ENCODE results near the gene S100A11. TPM values are rescaled to one million over a fixed set of nuclear protein-coding genes. Genes with fewer than 3 reads are reported as not detected.
A peak's percentile ranks its signal among the peaks of the same experiment; 100 is the strongest.
"Not testable (repeated sequence)": the region's sequence is repeated elsewhere in the genome, so short reads cannot be mapped to it uniquely, and the experiment has no call there.

S100A11 gene
- 559 TPM for total RNA-seq

GRCh38 chr1:152036267-152037216 lies at the start of gene S100A11:
S100A11 (minus strand) TSS chr1:152037004; CDS start chr1:152036915, 89 bp downstream.
- TF ChIP-seq, protein P1, sequence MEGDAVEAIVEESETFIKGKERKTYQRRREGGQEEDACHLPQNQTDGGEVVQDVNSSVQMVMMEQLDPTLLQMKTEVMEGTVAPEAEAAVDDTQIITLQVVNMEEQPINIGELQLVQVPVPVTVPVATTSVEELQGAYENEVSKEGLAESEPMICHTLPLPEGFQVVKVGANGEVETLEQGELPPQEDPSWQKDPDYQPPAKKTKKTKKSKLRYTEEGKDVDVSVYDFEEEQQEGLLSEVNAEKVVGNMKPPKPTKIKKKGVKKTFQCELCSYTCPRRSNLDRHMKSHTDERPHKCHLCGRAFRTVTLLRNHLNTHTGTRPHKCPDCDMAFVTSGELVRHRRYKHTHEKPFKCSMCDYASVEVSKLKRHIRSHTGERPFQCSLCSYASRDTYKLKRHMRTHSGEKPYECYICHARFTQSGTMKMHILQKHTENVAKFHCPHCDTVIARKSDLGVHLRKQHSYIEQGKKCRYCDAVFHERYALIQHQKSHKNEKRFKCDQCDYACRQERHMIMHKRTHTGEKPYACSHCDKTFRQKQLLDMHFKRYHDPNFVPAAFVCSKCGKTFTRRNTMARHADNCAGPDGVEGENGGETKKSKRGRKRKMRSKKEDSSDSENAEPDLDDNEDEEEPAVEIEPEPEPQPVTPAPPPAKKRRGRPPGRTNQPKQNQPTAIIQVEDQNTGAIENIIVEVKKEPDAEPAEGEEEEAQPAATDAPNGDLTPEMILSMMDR (IDR thresholded peaks at IDR 0.05) = no peak
- TF ChIP-seq POLR2AphosphoS5 (IDR thresholded peaks at IDR 0.05; ENCODE audit: insufficient read depth in 1 of 2, low read depth in 1 of 2) = peak; percentile 65 to 99
- peak in 1 of 2 donors; percentile 97 for TF ChIP-seq POLR2A (IDR thresholded peaks at IDR 0.05)
- intact Hi-C loops (cut with DNase I) = no loop called here
- DNase-seq (ENCODE audit: extremely low spot score in 2 of 2) = peak in 1 of 2 donors; percentile 93
- Histone ChIP-seq H3K9me3 (no peaks in the 10 kb centered on the region), H3K4me3 (peak within 1 kb of the TSS; percentile 85 to 90), H3K27ac (peak within 1 kb of the TSS; percentile 95), H3K27me3 (no peaks in the 10 kb centered on the region), H3K4me1 (peaks cover 27% of the 10 kb centered on the region), H3K36me3 (peaks cover 0 to 24% of the 10 kb centered on the region in 2 donors)

DNA sequence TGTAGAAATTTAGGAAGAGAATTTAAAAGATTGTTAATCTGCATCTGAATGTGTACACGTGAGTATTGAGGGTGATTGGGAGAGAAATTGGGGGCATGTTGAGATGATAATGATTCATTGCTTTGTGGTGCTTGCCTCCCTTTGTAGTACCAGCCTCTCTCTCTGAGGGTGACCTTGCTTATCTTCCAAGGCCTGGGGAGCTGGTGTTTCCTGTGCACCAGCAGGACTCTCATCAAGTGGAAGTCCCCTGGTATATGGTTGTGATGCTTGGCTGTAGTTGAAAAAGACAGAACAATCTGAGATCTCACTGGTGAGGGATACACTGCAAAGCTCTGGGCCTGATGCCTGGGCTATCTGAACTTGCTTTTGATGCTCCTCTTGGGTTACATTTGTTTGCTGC lies 48.0 kb upstream of the S100A11 start:
- Histone ChIP-seq H3K4me3 (no peak overlapping the region), H3K4me1 (no peaks in the 10 kb centered on the region), H3K36me3 (no peaks in the 10 kb centered on the region), H3K27ac (no peak overlapping the region), H3K9me3 (no peaks in the 10 kb centered on the region), H3K27me3 (no peaks in the 10 kb centered on the region)
- DNase-seq (ENCODE audit: extremely low spot score in 2 of 2) = no peak
- intact Hi-C loops (cut with DNase I) = no loop called here
- TF ChIP-seq POLR2A (IDR thresholded peaks at IDR 0.05) (no peak), POLR2AphosphoS5 (IDR thresholded peaks at IDR 0.05; ENCODE audit: insufficient read depth in 1 of 2, low read depth in 1 of 2) (no peak)
- TF ChIP-seq, protein P1 (IDR thresholded peaks at IDR 0.05) = no peak

- H3K4me3 ChIP-seq; H3K9me3 ChIP-seq; DNase-seq (ENCODE audit: extremely low spot score in 2 of 2); intact Hi-C loops (cut with DNase I); H3K36me3 ChIP-seq; H3K27ac ChIP-seq; H3K27me3 ChIP-seq; H3K4me1 ChIP-seq: not testable (repeated sequence)
Observed at GRCh38 chr1:152081026-152081425, 44.2 kb upstream of the S100A11 start.

GRCh38 chr1:152080494-152080893 lies 43.7 kb upstream of the S100A11 start:
- H3K4me3 ChIP-seq; intact Hi-C loops (cut with DNase I); H3K4me1 ChIP-seq; H3K27ac ChIP-seq; DNase-seq (ENCODE audit: extremely low spot score in 2 of 2); H3K27me3 ChIP-seq; H3K9me3 ChIP-seq; H3K36me3 ChIP-seq: not testable (repeated sequence)

DNA sequence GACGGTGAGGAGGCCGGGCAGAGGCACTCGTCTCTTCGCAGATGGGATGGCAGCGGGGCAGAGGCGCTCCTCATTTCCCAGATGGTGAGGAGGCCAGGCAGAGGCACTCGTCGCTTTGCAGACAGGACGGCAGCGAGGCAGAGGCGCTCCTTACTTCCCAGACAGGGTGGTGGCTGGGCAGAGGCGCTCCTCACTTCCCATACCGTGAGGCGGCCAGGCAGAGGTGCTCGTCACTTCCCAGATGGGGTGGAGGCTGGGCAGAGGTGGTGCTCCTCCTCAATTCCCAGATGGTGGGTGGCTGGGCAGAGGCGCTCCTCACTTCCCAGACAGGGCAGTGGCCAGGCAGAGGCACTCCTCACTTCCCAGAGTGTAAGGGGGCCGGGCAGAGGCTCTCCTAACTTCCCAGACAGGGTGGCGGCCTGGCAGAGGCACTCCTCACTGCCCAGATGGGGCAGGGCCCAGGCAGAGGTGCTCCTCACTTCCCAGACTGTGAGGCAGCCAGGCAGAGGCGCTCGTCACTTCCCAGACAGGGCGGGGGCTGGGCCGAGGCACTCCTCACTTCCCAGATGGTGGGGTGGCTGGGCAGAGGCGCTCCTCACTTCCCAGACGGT lies 42.1 kb upstream of the S100A11 start:
- TF ChIP-seq POLR2AphosphoS5 (IDR thresholded peaks at IDR 0.05; ENCODE audit: insufficient read depth in 1 of 2, low read depth in 1 of 2) (no peak), POLR2A (IDR thresholded peaks at IDR 0.05) (no peak)
- TF ChIP-seq, protein P1 (IDR thresholded peaks at IDR 0.05) = no peak
- H3K27me3 ChIP-seq = no peaks in the 10 kb centered on the region
- no peaks in the 10 kb centered on the region for H3K9me3 ChIP-seq
- no peaks in the 10 kb centered on the region for H3K4me1 ChIP-seq
- H3K36me3 ChIP-seq = no peaks in the 10 kb centered on the region
- intact Hi-C loops (cut with DNase I) = no loop called here
- H3K27ac ChIP-seq = no peak overlapping the region
- H3K4me3 ChIP-seq = no peak overlapping the region
- no peak for DNase-seq (ENCODE audit: extremely low spot score in 2 of 2)

DNA sequence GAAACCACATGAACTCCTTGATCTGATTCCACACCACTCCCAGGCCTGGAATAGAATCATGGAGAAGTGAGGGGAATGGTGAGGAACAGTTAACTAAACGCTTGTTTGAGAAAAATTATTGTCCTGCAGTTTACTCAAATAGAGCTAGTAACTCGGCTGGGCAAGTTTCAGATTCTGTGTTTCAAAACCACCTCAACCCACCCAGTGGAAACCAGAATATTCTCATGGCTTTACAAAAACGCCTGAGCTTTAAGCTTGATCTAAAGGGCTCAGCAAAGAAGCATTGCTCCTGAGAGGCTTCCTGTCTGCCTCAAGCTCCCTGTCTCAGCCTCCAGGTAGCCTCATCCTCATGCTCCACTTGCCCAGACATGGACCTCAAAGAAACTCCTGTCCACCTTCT lies 35.5 kb upstream of the S100A11 start:
- no peak overlapping the region for H3K27ac ChIP-seq
- H3K4me1 ChIP-seq = no peaks in the 10 kb centered on the region
- H3K4me3 ChIP-seq = no peak overlapping the region
- no peaks in the 10 kb centered on the region for H3K36me3 ChIP-seq
- TF ChIP-seq POLR2AphosphoS5 (IDR thresholded peaks at IDR 0.05; ENCODE audit: insufficient read depth in 1 of 2, low read depth in 1 of 2) (no peak), POLR2A (IDR thresholded peaks at IDR 0.05) (no peak)
- TF ChIP-seq, protein P1 (IDR thresholded peaks at IDR 0.05) = no peak
- no peaks in the 10 kb centered on the region for H3K27me3 ChIP-seq
- intact Hi-C loops (cut with DNase I) = no loop called here
- no peaks in the 10 kb centered on the region for H3K9me3 ChIP-seq
- no peak for DNase-seq (ENCODE audit: extremely low spot score in 2 of 2)

All from vagina (tissue), 2 donors.